Testis (tissue), 2 donors: ENCODE measurements around the gene NFIA.

Source experiments
- POLR2A ChIP-seq: fragments of 450-650 bp; IDR thresholded peaks from one replicate; pipeline ENCODE4 v1.6.1; 2017; ENCODE audit warnings: antibody characterized with exemption, mild to moderate bottlenecking, moderate library complexity
- TF ChIP-seq, protein P1 (sequence below), 3 experiments: fragments of 450-650 bp in 2 of 3; fragments of 200-600 bp in 1 of 3; sonication (generic) in 1 of 3; IDR thresholded peaks; one replicate each; pipeline ENCODE4 v1.5.1; 2016 to 2019; ENCODE audit warnings: antibody characterized with exemption in 3 of 3, mild to moderate bottlenecking in 2 of 3, moderate library complexity in 1 of 3

DNA sequence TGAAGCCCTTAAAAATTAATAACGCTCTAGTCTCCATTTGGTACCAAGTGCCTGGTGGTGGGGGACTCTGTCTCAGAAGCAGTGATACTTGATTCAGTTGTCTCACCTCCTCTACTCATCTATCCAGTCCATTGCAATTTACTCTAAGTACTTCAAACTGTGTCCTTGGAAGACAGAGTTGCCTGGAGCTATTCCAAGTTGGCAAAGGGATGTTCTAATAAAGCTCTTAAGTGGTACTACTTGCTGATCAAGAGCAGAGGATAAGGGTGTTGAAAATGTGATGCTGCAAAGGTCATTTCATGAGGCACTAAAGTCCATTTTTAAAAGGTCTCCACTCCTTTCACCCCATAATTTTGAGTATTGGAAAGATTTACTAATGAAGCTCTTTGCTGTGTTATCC lies 142.2 kb downstream of the NFIA start:
- TF ChIP-seq, protein P1, sequence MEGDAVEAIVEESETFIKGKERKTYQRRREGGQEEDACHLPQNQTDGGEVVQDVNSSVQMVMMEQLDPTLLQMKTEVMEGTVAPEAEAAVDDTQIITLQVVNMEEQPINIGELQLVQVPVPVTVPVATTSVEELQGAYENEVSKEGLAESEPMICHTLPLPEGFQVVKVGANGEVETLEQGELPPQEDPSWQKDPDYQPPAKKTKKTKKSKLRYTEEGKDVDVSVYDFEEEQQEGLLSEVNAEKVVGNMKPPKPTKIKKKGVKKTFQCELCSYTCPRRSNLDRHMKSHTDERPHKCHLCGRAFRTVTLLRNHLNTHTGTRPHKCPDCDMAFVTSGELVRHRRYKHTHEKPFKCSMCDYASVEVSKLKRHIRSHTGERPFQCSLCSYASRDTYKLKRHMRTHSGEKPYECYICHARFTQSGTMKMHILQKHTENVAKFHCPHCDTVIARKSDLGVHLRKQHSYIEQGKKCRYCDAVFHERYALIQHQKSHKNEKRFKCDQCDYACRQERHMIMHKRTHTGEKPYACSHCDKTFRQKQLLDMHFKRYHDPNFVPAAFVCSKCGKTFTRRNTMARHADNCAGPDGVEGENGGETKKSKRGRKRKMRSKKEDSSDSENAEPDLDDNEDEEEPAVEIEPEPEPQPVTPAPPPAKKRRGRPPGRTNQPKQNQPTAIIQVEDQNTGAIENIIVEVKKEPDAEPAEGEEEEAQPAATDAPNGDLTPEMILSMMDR (IDR thresholded peaks at IDR 0.05) = no peak
- TF ChIP-seq POLR2A = no peak
